WTC11 (cell line): ENCODE measurements around the gene SLC38A7. TPM values are rescaled to one million over a fixed set of nuclear protein-coding genes. Genes with fewer than 3 reads are reported as not detected.

Experiments used
- ATAC-seq: fragments of 200-7000 bp; cut with Tn5 transposase; 2 replicates; pipeline ENCODE4 v1.10.0; 2021; ENCODE audit warnings: mild to moderate bottlenecking, moderate library complexity
- CTCF ChIA-PET: fragments of 300-600 bp; sonication (Branson Sonifier 250); formaldehyde crosslinking; loops from one replicate; lab custom pipeline; 2021; ENCODE audit warnings: antibody characterized with exemption; lab: Charles Lee
- POLR2A ChIA-PET: fragments of 350-600 bp; sonication (Branson Sonifier 250); formaldehyde crosslinking; loops from one replicate; lab custom pipeline; 2021; ENCODE audit warnings: antibody characterized with exemption; lab: Charles Lee
- DNase-seq: peaks from one replicate; pipeline ENCODE4 v3.0.0; 2021; ENCODE audit warnings: low spot score
- H3K27ac Mint-ChIP-seq: 2 replicates; pipeline ENCODE4 v1.8.0; 2021; ENCODE audit warnings: mixed read lengths
- H3K27me3 Mint-ChIP-seq: 2 replicates; pipeline ENCODE4 v1.8.0; 2021; ENCODE audit warnings: low read depth, mild to moderate bottlenecking, moderate library complexity, mixed read lengths
- H3K36me3 Mint-ChIP-seq: 2 replicates; pipeline ENCODE4 v1.8.0; 2021; ENCODE audit warnings: mixed read lengths
- H3K4me1 Mint-ChIP-seq: 2 replicates; pipeline ENCODE4 v1.8.0; 2022; ENCODE audit warnings: mixed read lengths
- H3K4me3 Mint-ChIP-seq: 2 replicates; pipeline ENCODE4 v1.8.0; 2021; ENCODE audit warnings: mild to moderate bottlenecking, moderate library complexity, mixed read lengths
- H3K9me3 Mint-ChIP-seq: 2 replicates; pipeline ENCODE4 v1.8.0; 2021; ENCODE audit warnings: mixed read lengths
- CREB1 ChIP-seq: sonication (generic); formaldehyde crosslinking; IDR thresholded peaks from 2 replicates; pipeline ENCODE4 v1.8.0; 2023; ENCODE audit warnings: mild to moderate bottlenecking, missing genetic modification reagents
- E2F4 ChIP-seq: sonication (generic); formaldehyde crosslinking; IDR thresholded peaks from 2 replicates; pipeline ENCODE4 v1.8.1; 2022; ENCODE audit warnings: low read depth, mild to moderate bottlenecking, moderate library complexity, missing genetic modification reagents, borderline replicate concordance
- ETV6 ChIP-seq: sonication (generic); formaldehyde crosslinking; IDR thresholded peaks from 2 replicates; pipeline ENCODE4 v1.8.1; 2022; ENCODE audit warnings: mild to moderate bottlenecking, missing genetic modification reagents
- IRF2 ChIP-seq: sonication (generic); formaldehyde crosslinking; IDR thresholded peaks from 2 replicates; pipeline ENCODE4 v1.8.0; 2022; ENCODE audit warnings: low read depth, missing genetic modification reagents, borderline replicate concordance
- JUN ChIP-seq: sonication (generic); formaldehyde crosslinking; IDR thresholded peaks from 2 replicates; pipeline ENCODE4 v1.8.0; 2023; ENCODE audit warnings: mild to moderate bottlenecking, missing genetic modification reagents
- KAT7 ChIP-seq: sonication (generic); formaldehyde crosslinking; IDR thresholded peaks from 2 replicates; pipeline ENCODE4 v1.8.1; 2023; ENCODE audit warnings: missing genetic modification reagents, mild to moderate bottlenecking, borderline replicate concordance
- MAX ChIP-seq: sonication (generic); formaldehyde crosslinking; IDR thresholded peaks from 2 replicates; pipeline ENCODE4 v1.8.0; 2022; ENCODE audit warnings: mild to moderate bottlenecking, missing genetic modification reagents
- SMAD3 ChIP-seq: sonication (generic); formaldehyde crosslinking; IDR thresholded peaks from 2 replicates; pipeline ENCODE4 v1.8.0; 2022; ENCODE audit warnings: missing genetic modification reagents, mild to moderate bottlenecking, borderline replicate concordance
- ZNF263 ChIP-seq: sonication (generic); formaldehyde crosslinking; IDR thresholded peaks from 2 replicates; pipeline ENCODE4 v1.8.1; 2022; ENCODE audit warnings: low read depth, mild to moderate bottlenecking, moderate library complexity, missing genetic modification reagents
- ZNF416 ChIP-seq: fragments of 250-450 bp; sonication (Bioruptor Pico); IDR thresholded peaks from 2 replicates; pipeline ENCODE4 v1.9.0; 2021; ENCODE audit warnings: mild to moderate bottlenecking, inconsistent platforms
- ZNF532 ChIP-seq: fragments of 250-450 bp; sonication (Bioruptor Pico); IDR thresholded peaks from 2 replicates; pipeline ENCODE4 v1.9.0; 2021; ENCODE audit warnings: mild to moderate bottlenecking, borderline replicate concordance
- ZNF671 ChIP-seq: fragments of 250-450 bp; sonication (Bioruptor Pico); IDR thresholded peaks from 2 replicates; pipeline ENCODE4 v1.8.0; 2021; ENCODE audit warnings: mild to moderate bottlenecking
- total RNA-seq: library from RNA; stranded (reverse); gene quantifications from 3 replicates; pipeline ENCODE4 v1.2.3, GENCODE V29; 2021
- TF ChIP-seq, protein P1 (sequence below): fragments of 250-450 bp; sonication (Bioruptor Pico); IDR thresholded peaks from 2 replicates; pipeline ENCODE4 v2.1.2; 2022; ENCODE audit warnings: mild to moderate bottlenecking, moderate library complexity
- TF ChIP-seq, protein P2 (sequence below): fragments of 200-600 bp; IDR thresholded peaks from 2 replicates; pipeline ENCODE4 v1.8.0; 2022; ENCODE audit warnings: antibody characterized with exemption
- TF ChIP-seq, protein P3 (sequence below): fragments of 250-450 bp; sonication (Bioruptor Pico); IDR thresholded peaks from 2 replicates; pipeline ENCODE4 v1.8.0; 2021; ENCODE audit warnings: mild to moderate bottlenecking
- TF ChIP-seq, protein P4 (sequence below): fragments of 250-450 bp; sonication (Bioruptor Pico); IDR thresholded peaks from 2 replicates; pipeline ENCODE4 v1.9.0; 2021; ENCODE audit warnings: mild to moderate bottlenecking

The SLC38A7 gene
- total RNA-seq, 1 experiment from 2014 or later, result 23.1 TPM

- TF ChIP-seq ZNF532 (CRISPR knock-in tag), result no peak
Observed at GRCh38 chr16:58733671-58734458, 49.3 kb upstream of the SLC38A7 start, which contains the start of gene GOT2 (continued).

DNA sequence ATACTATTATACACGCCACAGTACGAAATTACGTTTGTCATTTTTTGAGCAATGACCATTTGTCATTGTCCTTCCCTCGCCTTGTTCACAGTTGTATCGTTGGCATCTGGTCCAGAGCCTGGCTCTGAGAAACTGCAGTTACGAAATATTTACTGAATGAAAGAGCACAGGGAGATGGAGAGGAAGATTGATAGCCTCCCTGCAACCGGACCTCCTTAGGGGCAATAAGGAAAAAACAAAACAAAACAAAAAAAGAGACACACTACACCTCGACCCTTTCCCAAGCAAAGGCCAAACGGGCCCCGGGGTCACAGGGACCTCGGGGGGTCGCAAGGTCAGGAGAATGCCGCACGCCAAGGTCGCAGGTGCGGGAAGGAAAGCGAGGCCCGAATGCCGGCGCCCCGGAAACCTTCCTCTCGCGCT lies 48.7 kb upstream of the SLC38A7 start:
- Mint-ChIP-seq H3K27ac (peak overlapping the region; percentile 57; the same call in 1 of the 2 replicates), H3K36me3 (no peaks in the 10 kb centered on the region), H3K27me3 (no peaks in the 10 kb centered on the region)
- CTCF ChIA-PET, result interaction anchor here (0.9 to 5.1 kb wide), 4 partner anchors 8 to 123 kb away, joined by 3 to 40 read pairs (median 4); no protein-coding TSS in a partner anchor
- no peak for TF ChIP-seq IRF2 (CRISPR knock-in tag)
- TF ChIP-seq KAT7 (CRISPR knock-in tag), result 0 out of 2 replicates have a peak, but pooled peaks have one; percentile 4
- TF ChIP-seq, all 79 proteins: peak for 1
- Mint-ChIP-seq H3K4me3 (peak overlapping the region; percentile 100), H3K4me1 (peaks cover 29% of the 10 kb centered on the region), H3K9me3 (no peaks in the 10 kb centered on the region)
- POLR2A ChIA-PET, result no interaction called here
- ATAC-seq, result no peak
- no peak for DNase-seq

GRCh38 chr16:58732545-58733247 lies 48.1 kb upstream of the SLC38A7 start:
- TF ChIP-seq ZNF416 (CRISPR knock-in tag) (no peak), ETV6 (CRISPR knock-in tag) (no peak), ZNF263 (CRISPR knock-in tag) (no peak), CREB1 (CRISPR knock-in tag) (no peak), ZNF671 (CRISPR knock-in tag) (no peak), MAX (no peak), SMAD3 (CRISPR knock-in tag) (no peak), JUN (CRISPR knock-in tag) (no peak), E2F4 (CRISPR knock-in tag) (no peak)
- TF ChIP-seq, protein P1, sequence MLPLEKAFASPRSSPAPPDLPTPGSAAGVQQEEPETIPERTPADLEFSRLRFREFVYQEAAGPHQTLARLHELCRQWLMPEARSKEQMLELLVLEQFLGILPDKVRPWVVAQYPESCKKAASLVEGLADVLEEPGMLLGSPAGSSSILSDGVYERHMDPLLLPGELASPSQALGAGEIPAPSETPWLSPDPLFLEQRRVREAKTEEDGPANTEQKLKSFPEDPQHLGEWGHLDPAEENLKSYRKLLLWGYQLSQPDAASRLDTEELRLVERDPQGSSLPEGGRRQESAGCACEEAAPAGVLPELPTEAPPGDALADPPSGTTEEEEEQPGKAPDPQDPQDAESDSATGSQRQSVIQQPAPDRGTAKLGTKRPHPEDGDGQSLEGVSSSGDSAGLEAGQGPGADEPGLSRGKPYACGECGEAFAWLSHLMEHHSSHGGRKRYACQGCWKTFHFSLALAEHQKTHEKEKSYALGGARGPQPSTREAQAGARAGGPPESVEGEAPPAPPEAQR (CRISPR knock-in tag), result no peak
- TF ChIP-seq, protein P2, sequence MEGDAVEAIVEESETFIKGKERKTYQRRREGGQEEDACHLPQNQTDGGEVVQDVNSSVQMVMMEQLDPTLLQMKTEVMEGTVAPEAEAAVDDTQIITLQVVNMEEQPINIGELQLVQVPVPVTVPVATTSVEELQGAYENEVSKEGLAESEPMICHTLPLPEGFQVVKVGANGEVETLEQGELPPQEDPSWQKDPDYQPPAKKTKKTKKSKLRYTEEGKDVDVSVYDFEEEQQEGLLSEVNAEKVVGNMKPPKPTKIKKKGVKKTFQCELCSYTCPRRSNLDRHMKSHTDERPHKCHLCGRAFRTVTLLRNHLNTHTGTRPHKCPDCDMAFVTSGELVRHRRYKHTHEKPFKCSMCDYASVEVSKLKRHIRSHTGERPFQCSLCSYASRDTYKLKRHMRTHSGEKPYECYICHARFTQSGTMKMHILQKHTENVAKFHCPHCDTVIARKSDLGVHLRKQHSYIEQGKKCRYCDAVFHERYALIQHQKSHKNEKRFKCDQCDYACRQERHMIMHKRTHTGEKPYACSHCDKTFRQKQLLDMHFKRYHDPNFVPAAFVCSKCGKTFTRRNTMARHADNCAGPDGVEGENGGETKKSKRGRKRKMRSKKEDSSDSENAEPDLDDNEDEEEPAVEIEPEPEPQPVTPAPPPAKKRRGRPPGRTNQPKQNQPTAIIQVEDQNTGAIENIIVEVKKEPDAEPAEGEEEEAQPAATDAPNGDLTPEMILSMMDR, result no peak
- TF ChIP-seq, protein P3, sequence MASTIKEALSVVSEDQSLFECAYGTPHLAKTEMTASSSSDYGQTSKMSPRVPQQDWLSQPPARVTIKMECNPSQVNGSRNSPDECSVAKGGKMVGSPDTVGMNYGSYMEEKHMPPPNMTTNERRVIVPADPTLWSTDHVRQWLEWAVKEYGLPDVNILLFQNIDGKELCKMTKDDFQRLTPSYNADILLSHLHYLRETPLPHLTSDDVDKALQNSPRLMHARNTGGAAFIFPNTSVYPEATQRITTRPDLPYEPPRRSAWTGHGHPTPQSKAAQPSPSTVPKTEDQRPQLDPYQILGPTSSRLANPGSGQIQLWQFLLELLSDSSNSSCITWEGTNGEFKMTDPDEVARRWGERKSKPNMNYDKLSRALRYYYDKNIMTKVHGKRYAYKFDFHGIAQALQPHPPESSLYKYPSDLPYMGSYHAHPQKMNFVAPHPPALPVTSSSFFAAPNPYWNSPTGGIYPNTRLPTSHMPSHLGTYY (CRISPR knock-in tag), result no peak
- TF ChIP-seq, protein P4, sequence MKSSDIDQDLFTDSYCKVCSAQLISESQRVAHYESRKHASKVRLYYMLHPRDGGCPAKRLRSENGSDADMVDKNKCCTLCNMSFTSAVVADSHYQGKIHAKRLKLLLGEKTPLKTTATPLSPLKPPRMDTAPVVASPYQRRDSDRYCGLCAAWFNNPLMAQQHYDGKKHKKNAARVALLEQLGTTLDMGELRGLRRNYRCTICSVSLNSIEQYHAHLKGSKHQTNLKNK (CRISPR knock-in tag), result no peak
- Mint-ChIP-seq H3K36me3 (no peaks in the 10 kb centered on the region; the same call in 1 of the 2 replicates), H3K27ac (peak overlapping the region; percentile 57), H3K4me3 (peak overlapping the region; percentile 100), H3K9me3 (no peaks in the 10 kb centered on the region), H3K4me1 (peaks cover 29% of the 10 kb centered on the region), H3K27me3 (no peaks in the 10 kb centered on the region)
- POLR2A ChIA-PET, result no interaction called here
- CTCF ChIA-PET, result interaction anchor here (1.0 to 5.1 kb wide), 2 partner anchors 23 to 33 kb away, joined by 4 to 40 read pairs; no protein-coding TSS in a partner anchor
- no peak for DNase-seq
- no peak for ATAC-seq
